Glutamatergic neuron (in vitro differentiated cells): ENCODE measurements around the gene SCAMP1. TPM values are rescaled to one million over a fixed set of nuclear protein-coding genes. Genes with fewer than 3 reads are reported as not detected.

Source experiments
- DNase-seq: peaks from one replicate; pipeline ENCODE4 v3.0.0; 2022
- H3K27ac Mint-ChIP-seq: one replicate; pipeline ENCODE4 v1.8.0; 2020; ENCODE audit warnings: mild to moderate bottlenecking, mixed read lengths, inconsistent platforms; ENCODE audit not compliant: unreplicated experiment
- H3K27me3 Mint-ChIP-seq: one replicate; pipeline ENCODE4 v1.8.0; 2020; ENCODE audit warnings: mild to moderate bottlenecking, moderate library complexity, mixed read lengths, inconsistent platforms; ENCODE audit not compliant: unreplicated experiment
- H3K36me3 Mint-ChIP-seq: one replicate; pipeline ENCODE4 v1.8.0; 2020; ENCODE audit warnings: mild to moderate bottlenecking, mixed read lengths, inconsistent platforms; ENCODE audit not compliant: unreplicated experiment
- H3K4me1 Mint-ChIP-seq: one replicate; pipeline ENCODE4 v1.8.0; 2020; ENCODE audit warnings: mild to moderate bottlenecking, low read depth, mixed read lengths, inconsistent platforms; ENCODE audit not compliant: unreplicated experiment
- H3K4me3 Mint-ChIP-seq: one replicate; pipeline ENCODE4 v1.8.0; 2020; ENCODE audit warnings: mild to moderate bottlenecking, mixed read lengths, inconsistent platforms; ENCODE audit not compliant: unreplicated experiment
- H3K9me3 Mint-ChIP-seq: one replicate; pipeline ENCODE4 v1.8.0; 2020; ENCODE audit warnings: mild to moderate bottlenecking, moderate library complexity, mixed read lengths, inconsistent platforms; ENCODE audit not compliant: unreplicated experiment
- CTCF ChIP-seq: fragments of 200-600 bp; sonication (generic); IDR thresholded peaks from one replicate; pipeline ENCODE4 v1.5.0; 2021; ENCODE audit not compliant: partially characterized antibody, unreplicated experiment
- total RNA-seq: library from RNA; stranded (reverse); fragmentation: NEBNext Ultra II Directional; extraction: Animal tissue kit (Norgen Biotek cat#: 25700); gene quantifications from one replicate; pipeline ENCODE4 v1.2.1, GENCODE V29; 2021; ENCODE audit not compliant: unreplicated experiment

SCAMP1 gene
- total RNA-seq, 1 donor from 2014 or later, result 36.2 TPM

- no peak for TF ChIP-seq CTCF
- Mint-ChIP-seq H3K27ac (no peak overlapping the region), H3K9me3 (peaks cover 2% of the 10 kb centered on the region), H3K4me1 (peaks cover 17% of the 10 kb centered on the region), H3K36me3 (peaks cover 11% of the 10 kb centered on the region), H3K4me3 (no peak overlapping the region), H3K27me3 (no peaks in the 10 kb centered on the region)
- DNase-seq, result no peak
Observed at GRCh38 chr5:78514427-78515330, 154.3 kb downstream of the SCAMP1 start.

- DNase-seq, result no peak
- H3K27ac Mint-ChIP-seq, result no peak overlapping the region
Observed at GRCh38 chr5:78515670-78516069, 155.3 kb downstream of the SCAMP1 start.

DNA sequence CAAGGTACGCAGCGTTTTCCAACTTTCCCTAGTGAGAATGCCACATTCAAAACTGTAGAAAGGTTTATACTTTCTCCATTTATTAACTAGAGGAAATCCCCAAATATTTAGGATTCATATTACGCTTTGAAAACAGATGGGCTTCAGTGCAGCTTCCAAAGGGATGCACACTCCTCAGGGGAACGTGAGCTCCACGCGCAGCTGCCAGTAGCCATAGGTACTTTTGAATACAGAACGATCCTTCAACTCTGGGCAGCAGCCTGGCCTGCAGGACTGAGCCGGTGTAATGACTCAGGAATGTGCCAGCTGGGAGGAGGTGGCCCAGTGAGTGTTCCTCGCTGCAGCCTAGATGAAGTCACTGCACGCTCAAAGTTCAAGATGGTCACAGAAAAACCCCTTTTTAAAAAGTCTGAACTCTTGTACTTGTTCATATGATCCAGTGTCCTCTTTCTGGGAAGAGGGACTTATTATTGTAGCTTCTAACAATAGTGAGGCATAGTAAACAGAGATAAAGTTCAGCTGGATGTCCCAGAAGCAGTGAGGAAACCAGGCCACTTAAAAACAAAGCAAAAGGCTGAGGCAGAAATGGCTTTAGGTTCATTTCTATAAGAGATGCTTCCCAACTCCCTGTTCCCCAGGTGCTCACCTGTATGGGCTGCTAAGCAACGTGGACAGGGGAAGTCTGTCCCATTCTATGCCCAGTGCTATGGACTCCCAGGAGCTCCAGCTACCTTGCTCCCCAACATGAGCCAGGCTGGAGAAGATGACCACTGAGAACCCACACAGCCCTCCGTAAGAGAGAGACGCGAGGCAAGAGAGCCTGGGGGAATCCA is 158.2 kb downstream of the SCAMP1 start:
- Mint-ChIP-seq H3K27ac (no peak overlapping the region), H3K4me1 (peaks cover 26% of the 10 kb centered on the region), H3K4me3 (no peak overlapping the region), H3K36me3 (peaks cover 11% of the 10 kb centered on the region), H3K27me3 (no peaks in the 10 kb centered on the region), H3K9me3 (peaks cover 5% of the 10 kb centered on the region)
- no peak for DNase-seq
- TF ChIP-seq CTCF, result no peak

More at GRCh38 chr5:78515670-78516069, 155.3 kb downstream of the SCAMP1 start:
- no peak overlapping the region for H3K4me3 Mint-ChIP-seq
- H3K27me3 Mint-ChIP-seq, result no peaks in the 10 kb centered on the region
- TF ChIP-seq CTCF, result no peak
- H3K4me1 Mint-ChIP-seq, result peaks cover 16% of the 10 kb centered on the region
- peaks cover 11% of the 10 kb centered on the region for H3K36me3 Mint-ChIP-seq
- peaks cover 5% of the 10 kb centered on the region for H3K9me3 Mint-ChIP-seq

GRCh38 chr5:78519198-78519941 is 159.0 kb downstream of the SCAMP1 start:
- TF ChIP-seq CTCF, result no peak
- no peak overlapping the region for H3K4me3 Mint-ChIP-seq
- peaks cover 33% of the 10 kb centered on the region for H3K4me1 Mint-ChIP-seq
- H3K27me3 Mint-ChIP-seq, result no peaks in the 10 kb centered on the region
- H3K27ac Mint-ChIP-seq, result no peak overlapping the region
- H3K36me3 Mint-ChIP-seq, result peaks cover 11% of the 10 kb centered on the region
- peaks cover 3% of the 10 kb centered on the region for H3K9me3 Mint-ChIP-seq
- DNase-seq, result no peak
